Lower leg skin (tissue), 4 donors: Measurements from ENCODE around the gene FYB2. TPM values are rescaled to one million over a fixed set of nuclear protein-coding genes. Genes with fewer than 3 reads are reported as not detected.

ENCODE experiments used
- DNase-seq, 2 donors: peaks; one replicate each; pipeline ENCODE4 v3.0.0-alpha.2; 2019; ENCODE audit warnings: low spot score in 2 of 2
- H3K4me3 ChIP-seq: fragments of 200-600 bp; sonication (generic); 2 replicates; pipeline ENCODE4 v1.5.1; 2017; ENCODE audit warnings: mild to moderate bottlenecking, low read depth; ENCODE audit not compliant: poor library complexity, severe bottlenecking
- POLR2A ChIP-seq, 2 donors: fragments of 450-650 bp; IDR thresholded peaks; one replicate each; pipeline ENCODE4 v1.6.1; 2016 to 2017; ENCODE audit warnings: antibody characterized with exemption in 2 of 2, mild to moderate bottlenecking in 1 of 2, moderate library complexity in 1 of 2
- WGBS, 2 donors: methylation state at CpG; one replicate each; pipeline ENCODE4 v1.1.5; 2018; 5-methylcytosine and 5-hydroxymethylcytosine counted together
- intact Hi-C: fragments of 100-400 bp; cut with DNase I; formaldehyde crosslinking; loops from one replicate; pipeline ENCODE4 v1.15.0; 2023; ENCODE audit warnings: low total_unique reads
- total RNA-seq, 4 donors: library from RNA; depleted of rRNA; stranded (reverse); fragments of >200 nt; gene quantifications; one replicate each; pipeline ENCODE4 v1.1.0, GENCODE V29; 2016
- TF ChIP-seq, protein P1 (sequence below), 3 donors: fragments of 450-650 bp; IDR thresholded peaks; one replicate each; pipeline ENCODE4 v1.5.1; 2016; ENCODE audit warnings: antibody characterized with exemption in 3 of 3, mild to moderate bottlenecking in 3 of 3, moderate library complexity in 2 of 3

The FYB2 gene
- total RNA-seq, 4 donors from 2014 or later = 0.19 TPM; not detected in 3

DNA sequence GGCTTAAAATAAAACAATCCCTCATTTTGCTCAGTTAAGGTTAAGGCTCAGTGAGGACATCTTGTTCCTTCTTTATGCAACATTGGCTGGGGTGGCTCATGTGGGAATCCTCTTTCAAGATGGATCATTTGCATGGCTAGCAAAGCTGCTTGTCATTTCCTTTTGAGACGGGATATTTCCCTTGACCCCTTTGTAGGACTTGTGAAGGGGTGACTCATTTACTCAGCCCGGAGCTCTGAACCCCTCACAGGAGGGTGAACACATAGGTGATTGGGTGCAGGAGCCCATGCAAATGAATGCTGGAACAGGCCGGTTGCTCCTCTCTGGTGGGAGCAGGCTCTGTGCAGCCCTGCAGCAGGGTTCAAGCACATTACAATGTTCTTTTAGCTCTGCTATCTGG, 19.6 kb upstream of the FYB2 start:
- TF ChIP-seq, protein P1, sequence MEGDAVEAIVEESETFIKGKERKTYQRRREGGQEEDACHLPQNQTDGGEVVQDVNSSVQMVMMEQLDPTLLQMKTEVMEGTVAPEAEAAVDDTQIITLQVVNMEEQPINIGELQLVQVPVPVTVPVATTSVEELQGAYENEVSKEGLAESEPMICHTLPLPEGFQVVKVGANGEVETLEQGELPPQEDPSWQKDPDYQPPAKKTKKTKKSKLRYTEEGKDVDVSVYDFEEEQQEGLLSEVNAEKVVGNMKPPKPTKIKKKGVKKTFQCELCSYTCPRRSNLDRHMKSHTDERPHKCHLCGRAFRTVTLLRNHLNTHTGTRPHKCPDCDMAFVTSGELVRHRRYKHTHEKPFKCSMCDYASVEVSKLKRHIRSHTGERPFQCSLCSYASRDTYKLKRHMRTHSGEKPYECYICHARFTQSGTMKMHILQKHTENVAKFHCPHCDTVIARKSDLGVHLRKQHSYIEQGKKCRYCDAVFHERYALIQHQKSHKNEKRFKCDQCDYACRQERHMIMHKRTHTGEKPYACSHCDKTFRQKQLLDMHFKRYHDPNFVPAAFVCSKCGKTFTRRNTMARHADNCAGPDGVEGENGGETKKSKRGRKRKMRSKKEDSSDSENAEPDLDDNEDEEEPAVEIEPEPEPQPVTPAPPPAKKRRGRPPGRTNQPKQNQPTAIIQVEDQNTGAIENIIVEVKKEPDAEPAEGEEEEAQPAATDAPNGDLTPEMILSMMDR (IDR thresholded peaks at IDR 0.05) = no peak
- TF ChIP-seq POLR2A (IDR thresholded peaks at IDR 0.05) = no peak
- peak in 1 of 2 donors; percentile 56 for DNase-seq
- H3K4me3 ChIP-seq = no peak overlapping the region
- intact Hi-C loops = no loop called here
- WGBS, 2 donors = 66 to 80% methylated on average over 3 of the region's 3 CpGs

DNA sequence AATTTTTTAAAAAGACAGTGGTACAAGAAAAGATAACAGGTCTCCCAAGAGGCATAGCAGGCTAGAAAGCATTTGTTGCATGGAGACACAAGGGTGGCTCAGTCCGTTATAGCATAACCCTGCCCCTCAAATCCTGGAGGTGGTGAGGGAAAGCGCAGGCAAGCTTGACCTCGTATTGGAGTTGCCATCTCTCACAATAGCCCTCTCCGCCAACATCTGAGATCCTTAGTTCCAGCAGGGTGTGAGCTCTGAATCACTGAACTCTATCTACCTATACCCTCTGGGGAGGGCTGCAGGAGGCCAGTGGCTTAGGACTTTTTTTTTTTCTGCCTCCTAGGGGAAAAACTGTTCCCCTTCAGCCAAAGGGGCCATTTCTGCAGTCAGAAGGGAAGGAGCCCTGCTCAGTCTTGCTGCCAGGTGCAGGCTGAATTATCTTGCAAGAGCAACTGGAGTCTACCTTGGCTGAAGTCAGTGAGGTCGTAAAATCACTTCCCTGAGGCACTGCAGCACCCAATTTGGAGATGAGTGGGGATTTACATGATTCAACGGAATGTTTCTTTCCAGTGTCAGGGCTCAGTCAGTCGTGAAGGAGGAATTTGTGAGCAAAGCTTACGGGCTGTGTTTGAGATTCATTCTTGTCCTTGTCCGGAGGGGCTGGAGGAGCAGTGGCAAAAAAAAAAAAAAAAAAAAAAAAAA, 18.2 kb upstream of the FYB2 start:
- intact Hi-C loops = no loop called here
- TF ChIP-seq, protein P1 (IDR thresholded peaks at IDR 0.05) = no peak
- no peak for TF ChIP-seq POLR2A (IDR thresholded peaks at IDR 0.05)
- DNase-seq = no peak
- WGBS, 2 donors = 32 to 35% methylated on average over 9 of the region's 9 CpGs
- H3K4me3 ChIP-seq = no peak overlapping the region

DNA sequence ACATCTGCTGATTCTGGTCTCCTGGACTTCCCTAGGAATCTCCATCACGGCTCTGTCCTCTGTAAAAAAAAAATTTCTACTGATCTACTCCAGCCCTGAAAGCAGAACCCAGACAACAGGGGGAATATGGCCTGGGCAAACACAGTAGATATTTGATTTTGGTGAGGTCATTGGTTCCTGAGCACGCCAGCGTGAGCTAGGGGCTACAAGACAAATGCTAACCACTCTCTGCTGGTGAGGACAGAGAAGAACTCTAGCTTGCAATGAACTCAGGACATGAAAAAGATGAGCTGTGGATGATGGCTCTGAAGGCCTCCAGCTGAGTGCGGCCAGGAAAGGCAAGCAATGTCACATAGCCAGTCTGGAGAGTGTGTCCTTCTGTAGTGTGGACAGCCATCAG, 17.2 kb upstream of the FYB2 start:
- no peak for DNase-seq
- TF ChIP-seq, protein P1 (IDR thresholded peaks at IDR 0.05) = no peak
- no peak for TF ChIP-seq POLR2A (IDR thresholded peaks at IDR 0.05)
- no peak overlapping the region for H3K4me3 ChIP-seq
- 81 to 85% methylated on average over 4 of the region's 4 CpGs for WGBS, 2 donors
- intact Hi-C loops = no loop called here

DNA sequence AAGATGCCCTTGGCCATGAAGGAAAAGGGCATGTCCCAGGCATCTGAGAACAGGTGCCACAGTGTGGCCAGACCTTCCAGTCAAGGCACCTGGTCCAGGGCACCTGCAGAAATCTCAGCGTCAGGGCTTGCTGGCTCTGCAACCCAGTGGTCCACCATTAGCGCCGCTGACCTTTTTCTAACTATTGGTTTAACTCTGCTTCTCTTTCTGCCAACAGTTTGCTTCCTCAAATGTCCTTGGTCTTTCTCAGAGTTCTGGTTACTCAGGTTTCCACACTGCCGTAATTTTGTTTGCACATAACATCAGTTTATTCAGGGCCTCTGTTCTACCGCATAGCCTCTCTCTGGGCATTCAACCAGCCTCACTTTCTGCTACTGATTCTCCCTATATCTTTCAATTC, 16.5 kb upstream of the FYB2 start:
- H3K4me3 ChIP-seq = no peak overlapping the region
- WGBS, 2 donors = 95 to 97% methylated on average over 5 of the region's 5 CpGs
- intact Hi-C loops = no loop called here
- DNase-seq = peak in 1 of 2 donors; percentile 43
- no peak for TF ChIP-seq POLR2A (IDR thresholded peaks at IDR 0.05)

DNA sequence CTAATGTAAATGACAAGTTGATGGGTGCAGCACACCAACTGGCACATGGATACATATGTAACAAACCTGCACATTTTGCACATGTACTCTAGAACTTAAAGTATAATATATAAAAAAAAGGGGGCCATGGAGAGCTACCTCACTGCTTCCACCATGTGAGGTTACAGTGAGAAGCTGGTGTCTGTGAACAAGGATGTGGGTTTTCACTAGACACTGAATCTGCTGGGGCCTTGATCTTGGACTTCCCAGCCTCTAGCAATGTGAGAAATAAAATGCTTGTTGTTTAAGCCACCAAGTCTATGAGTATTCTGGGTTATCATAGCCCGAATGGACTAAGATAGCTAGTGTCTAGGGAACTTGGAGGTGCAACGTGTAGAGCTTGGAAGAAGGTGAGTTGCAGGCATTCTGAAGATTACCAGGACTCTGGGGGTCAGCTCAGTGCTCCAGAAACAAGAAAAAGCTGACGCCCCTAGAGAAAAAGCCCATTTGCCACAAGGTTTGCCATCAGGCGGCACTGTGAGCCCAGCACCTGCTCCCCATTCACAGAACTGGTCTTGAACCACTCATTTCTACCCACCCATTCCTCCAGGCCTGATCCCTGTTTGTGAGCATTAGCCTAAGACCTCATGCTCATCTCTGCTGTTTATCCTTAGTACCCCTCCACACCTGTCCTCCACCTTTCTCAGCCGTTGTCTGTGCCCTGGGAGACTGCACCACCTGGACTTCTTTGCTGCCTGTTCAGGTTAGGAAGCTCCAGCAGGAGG, 15.1 kb upstream of the FYB2 start:
- intact Hi-C loops = no loop called here
- DNase-seq = peak in 1 of 2 donors; percentile 45
- 84 to 86% methylated on average over 5 of the region's 5 CpGs for WGBS, 2 donors
- H3K4me3 ChIP-seq = no peak overlapping the region
- TF ChIP-seq POLR2A (IDR thresholded peaks at IDR 0.05) = no peak
- TF ChIP-seq, protein P1 (IDR thresholded peaks at IDR 0.05) = no peak

DNA sequence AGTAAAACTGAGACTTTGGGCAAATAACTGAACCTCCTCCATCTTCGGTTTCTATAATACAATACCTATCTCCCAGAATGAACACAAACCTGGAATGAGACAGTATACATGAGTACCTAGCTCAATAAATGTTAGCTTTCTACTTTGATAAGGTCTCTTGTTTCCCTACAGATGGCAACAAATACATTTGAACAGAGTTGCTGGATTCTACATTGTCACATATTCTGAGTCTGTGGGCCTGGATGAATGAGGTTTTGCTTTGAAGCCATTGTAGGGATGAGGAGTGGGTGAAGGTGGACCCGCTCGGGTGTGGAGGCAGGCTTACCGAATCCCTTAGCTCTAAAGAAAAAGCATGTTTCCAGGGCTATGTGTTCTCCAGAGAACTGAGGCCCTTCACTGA, 13.9 kb upstream of the FYB2 start:
- intact Hi-C loops = no loop called here
- no peak overlapping the region for H3K4me3 ChIP-seq
- no peak for DNase-seq
- no peak for TF ChIP-seq POLR2A (IDR thresholded peaks at IDR 0.05)
- TF ChIP-seq, protein P1 (IDR thresholded peaks at IDR 0.05) = no peak
- WGBS, 2 donors = 93 to 96% methylated on average over 4 of the region's 4 CpGs
